Measurements from ENCODE around the gene DIDO1.
"Not testable (repeated sequence)": the region's sequence is repeated elsewhere in the genome, so short reads cannot be mapped to it uniquely, and the experiment has no call there.

Gene DIDO1

GRCh38 chr20:62962221-62962879 is 36.0 kb upstream of the DIDO1 start:
- DNase-seq: no peak

DNA sequence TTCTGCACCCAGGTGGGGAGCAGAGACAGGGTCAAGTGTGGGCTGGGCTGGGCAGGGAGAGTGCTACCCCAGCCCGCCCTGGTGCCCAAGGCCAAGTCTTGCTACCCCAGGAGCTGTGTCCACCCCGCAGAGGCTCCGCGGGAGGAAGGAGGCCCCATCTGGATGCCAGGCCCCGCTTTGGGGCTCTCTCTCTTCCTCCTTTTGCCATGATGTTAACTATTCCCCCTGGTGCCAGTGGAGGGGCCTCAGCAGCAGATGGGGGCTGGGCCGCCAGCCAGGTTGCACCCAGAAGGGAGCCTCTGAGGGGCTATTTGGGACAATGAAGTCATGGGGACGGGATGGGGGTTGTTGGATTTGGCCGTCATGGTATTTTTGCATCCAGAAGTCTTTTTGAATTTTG is 35.5 kb upstream of the DIDO1 start:
- DNase-seq: no peak

- no peak for DNase-seq
These were observed 35.0 kb upstream of the DIDO1 start for GRCh38 chr20:62961310-62961783.

GRCh38 chr20:62960446-62961309 is 34.4 kb upstream of the DIDO1 start:
- DNase-seq: not testable (repeated sequence)

GRCh38 chr20:62959998-62960436 is 33.7 kb upstream of the DIDO1 start:
- no peak for DNase-seq

DNA sequence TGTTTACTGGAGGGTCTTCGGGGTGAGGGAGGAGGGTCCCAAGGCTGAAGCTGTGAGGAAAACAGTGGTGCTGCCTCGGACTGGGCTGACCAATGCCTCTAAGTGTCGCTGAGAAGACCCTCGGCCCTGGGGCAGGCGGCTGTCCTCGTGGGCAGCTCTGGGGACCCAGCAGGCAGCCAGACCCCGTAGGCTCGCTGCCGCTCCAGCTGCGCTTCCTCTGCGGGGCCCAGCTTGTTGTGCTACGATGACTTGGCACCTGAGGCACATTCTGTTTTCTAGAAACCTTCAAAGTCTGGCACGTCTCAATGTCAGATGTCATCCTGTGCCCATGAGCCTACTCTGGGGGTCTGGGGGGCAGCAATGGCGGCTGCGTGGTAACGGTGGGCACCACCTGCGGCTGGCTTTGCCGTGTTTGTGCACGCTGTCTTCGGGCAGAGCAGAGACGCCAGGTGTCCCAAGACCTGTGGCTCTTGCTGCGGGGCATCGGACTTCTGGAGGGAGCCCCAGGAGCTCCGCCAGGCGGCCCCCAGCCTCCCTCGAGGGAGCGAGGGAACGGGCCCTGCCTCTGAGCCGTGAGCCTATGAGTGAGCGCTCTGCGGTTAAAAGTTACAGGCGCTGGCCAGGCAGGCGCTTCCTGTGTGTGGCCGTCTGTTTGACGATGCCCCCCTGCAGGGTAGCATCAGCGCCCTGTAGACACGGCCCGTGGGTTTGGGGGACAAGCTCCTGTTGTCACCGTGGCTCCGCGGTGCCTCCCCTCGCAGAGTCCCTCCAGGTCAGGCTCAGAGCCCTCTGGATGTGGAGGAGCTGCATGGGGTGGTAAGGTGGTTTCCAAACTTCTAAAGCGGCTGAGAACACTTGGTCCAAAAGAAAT is 33.0 kb upstream of the DIDO1 start:
- peak; percentile 79 for DNase-seq

DNA sequence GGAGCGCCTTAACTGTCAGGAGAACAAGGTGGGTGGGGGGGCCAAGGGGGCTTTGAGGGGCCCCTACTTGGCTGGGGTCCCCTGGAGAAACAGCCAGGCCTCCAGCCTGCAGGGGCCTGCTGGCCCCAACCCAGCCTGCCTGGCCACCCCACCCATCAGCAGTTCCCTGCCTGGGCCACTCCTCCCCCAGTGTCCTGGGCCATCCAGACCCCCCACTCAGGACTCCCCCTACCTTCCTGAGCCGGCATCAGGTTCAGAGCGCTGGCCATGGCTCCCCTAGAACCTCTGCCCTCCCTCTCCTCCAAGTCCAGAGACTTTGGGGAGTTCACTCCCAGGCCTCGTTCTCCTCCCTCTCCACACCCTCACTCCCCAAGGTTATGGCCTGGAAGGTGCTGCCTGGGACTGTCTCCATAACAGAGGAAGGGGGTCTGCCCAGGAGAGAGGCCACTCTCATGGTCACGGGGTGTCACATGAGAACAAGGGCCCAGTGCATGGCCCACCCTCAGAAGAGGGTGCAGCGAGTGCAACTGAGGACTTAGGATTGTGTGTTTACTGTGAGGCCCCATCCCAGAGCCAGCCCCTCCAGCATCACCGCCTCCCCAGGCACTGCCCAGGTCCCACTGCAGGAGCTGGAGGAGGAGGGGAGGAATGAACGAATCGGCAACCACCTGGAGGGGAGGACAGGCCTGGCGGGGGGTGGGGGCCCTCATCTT is 32.2 kb upstream of the DIDO1 start:
- DNase-seq: no peak

- no peak for DNase-seq
These were observed 31.1 kb upstream of the DIDO1 start for GRCh38 chr20:62957136-62958117.

DNA sequence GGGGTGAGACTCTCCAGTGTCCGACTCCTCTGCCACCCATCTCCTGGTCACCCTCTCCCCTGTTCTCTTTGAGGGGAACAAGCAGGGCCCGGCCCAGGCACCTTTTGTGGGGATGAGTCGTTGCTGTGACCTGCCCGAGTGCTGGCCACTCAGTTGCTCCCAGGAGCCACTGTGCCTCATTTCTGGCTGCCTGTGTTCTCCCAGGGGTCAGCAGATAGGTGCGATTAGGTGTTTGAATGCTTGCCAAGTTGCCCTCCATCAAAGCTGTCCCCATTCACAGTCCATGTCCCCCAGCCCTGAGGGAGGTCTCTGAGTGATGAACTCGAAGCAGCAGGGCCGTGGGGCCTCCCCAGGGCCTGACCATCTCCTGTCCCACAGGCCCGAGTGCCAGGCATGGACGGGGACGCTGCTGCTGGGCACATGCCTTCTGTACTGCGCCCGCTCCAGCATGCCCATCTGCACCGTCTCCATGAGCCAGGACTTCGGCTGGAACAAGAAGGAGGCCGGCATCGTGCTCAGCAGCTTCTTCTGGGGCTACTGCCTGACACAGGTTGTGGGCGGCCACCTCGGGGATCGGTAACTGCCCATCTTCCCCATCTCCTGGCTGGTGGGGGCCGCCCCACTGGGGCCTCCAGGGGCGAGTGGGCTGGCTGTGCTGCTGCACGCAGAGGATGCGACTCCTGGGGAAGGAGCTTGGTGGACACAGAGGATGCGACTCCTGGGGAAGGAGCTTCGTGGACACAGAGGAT is 30.3 kb upstream of the DIDO1 start:
- DNase-seq: no peak

DNA sequence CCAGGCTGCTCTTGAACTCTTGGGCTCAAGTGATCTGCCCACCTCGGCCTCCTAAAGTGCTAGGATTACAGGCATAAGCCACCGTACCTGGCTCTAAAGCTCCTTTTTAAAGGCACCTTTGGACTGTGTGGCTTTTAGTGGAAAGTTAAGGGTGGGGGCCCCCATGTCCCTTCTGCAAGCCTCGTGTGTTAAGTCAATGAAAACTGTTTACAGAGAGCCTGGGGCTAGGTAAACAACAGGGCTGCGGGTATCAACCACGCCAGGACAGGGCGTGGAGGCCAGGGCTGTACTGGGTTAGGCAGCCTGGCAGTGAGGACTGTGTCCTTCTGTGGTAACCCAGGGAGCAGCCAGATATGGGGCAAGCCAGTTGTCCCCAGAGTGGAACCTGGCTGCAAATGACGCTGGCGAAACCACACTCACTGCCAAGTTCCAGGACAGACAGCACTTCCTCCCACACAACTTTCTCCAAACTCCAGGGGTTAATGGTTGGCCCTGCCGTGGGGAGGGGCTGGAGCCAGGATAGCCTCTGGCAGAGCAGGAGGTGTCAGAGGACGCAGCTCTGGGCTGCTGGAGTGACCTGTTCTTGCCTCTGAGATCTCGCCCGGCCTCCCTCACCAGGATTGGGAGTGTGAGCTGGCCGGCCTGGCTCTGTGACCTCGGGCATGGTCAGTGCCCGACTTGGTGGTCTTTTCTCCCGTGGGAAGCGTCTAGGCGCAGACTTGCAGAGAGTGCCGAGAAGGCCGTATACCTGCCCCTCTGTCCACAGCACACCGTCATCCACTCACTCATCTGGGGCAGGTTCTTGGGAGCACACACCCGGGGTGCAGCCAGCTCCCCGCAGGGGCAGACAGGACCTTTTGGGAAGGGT is 29.4 kb upstream of the DIDO1 start:
- peak; percentile 47 for DNase-seq

DNA sequence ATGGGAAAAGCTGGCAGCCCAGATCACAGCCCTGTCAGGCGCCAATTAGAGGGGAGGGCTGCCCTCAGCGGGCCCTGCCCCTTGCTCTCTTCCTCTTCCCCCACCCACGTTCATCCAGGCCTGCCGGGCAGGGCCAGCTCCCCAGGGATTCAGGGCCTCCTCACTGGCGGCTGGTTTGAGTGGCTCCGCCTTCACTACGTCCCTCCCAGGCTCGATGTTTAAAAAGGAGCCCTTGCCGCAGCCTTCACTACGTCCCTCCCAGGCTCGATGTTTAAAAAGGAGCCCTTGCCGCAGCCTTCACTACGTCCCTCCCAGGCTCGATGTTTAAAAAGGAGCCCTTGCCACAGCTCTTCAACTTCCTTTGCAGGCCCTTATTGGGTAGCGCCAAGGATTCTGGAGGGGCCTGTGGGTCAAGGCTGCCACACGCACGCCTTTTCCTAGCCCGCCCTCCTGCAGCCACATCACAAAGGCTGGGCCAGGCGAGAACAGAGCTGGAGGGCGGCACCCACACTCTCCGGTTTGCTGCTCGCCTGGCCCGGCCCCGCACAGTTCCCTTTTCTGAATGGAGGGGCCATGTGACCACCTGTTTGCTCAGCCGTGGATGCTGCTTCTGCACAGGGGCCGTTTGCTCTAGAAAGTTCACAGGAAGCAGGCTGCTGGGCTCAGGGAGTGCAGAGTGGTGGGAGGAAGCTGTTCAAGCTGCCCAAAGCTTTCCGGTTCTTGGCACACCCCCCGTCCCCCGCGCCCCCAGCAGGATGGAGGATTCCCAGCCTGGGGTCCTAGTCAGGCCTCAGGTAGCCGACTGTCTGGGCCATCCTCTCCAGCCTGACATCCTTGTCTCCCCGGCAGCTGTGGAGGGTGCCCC is 27.8 kb upstream of the DIDO1 start:
- DNase-seq: peak; percentile 96

DNA sequence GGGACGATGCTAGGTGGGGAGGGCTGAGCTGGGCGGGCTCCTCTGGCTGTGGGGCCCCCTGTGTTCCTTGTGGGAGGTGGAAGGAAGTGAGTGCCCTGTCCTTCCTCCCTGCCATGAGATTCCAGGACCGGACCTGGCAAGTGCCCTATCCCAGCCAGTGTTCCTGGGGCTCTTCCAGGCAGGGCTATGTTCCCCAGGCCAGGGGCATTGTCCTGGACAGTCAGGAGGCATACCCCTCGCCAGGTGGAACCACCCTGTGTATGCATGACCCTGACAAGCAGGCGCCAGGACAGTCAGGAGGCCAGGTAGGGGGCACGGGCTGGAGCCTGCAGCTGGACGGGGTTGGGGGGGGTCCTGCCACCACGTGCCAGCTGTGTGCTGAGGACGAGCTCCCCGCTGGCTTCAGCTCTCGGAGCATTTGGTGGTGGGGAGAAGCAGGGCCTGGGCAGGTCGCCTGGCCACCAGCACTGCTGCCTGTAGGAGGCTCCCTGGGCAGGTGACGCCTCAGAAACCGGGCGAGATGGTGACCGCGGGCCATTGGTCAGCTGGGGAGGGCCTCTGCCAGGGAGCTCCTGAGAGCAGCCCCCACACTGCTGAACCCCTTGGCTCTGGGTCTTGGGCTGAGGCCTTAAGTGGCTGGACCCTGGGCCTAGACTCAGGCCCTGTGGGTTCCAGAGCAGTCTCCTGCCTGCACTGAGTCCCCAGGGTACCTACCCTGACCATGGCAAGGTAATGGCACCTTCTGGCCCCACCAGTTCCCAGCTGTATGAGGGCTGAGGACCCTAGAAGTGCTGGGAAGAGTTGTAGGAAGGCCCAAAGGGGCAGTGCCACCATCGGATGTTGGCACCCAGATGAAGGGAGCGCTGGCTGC is 26.9 kb upstream of the DIDO1 start:
- peak; percentile 36 for DNase-seq

DNA sequence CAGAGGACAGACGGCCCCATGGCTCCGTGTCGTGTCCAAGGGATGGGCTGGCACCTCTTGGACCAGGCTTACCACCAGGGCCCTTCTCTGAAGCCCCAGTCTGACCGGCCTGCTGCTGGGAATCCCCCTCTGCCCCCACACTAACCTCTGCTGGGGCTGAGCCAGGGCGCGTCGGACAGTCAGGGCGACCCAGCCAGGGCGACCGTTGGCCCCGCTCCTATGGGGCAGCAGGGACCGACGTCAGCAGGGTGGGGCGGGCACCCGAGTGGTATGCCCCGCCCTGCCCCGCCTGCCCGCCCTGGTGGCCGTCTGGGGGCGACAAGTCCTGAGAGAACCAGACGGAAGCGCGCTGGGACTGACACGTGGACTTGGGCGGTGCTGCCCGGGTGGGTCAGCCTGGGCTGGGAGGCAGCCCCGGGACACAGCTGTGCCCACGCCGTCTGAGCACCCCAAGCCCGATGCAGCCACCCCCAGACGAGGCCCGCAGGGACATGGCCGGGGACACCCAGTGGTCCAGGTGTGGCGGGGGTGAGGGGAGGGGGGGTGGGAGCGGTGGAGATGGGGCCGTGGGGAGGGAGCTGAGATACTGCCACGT is 26.2 kb upstream of the DIDO1 start, which contains the start of gene SLC17A9:
TSS of gene SLC17A9 (plus strand) at position 337 of the 595 bp plus-strand sequence. CDS start at position 459, 122 bp downstream.
- peak; percentile 94 for DNase-seq

DNA sequence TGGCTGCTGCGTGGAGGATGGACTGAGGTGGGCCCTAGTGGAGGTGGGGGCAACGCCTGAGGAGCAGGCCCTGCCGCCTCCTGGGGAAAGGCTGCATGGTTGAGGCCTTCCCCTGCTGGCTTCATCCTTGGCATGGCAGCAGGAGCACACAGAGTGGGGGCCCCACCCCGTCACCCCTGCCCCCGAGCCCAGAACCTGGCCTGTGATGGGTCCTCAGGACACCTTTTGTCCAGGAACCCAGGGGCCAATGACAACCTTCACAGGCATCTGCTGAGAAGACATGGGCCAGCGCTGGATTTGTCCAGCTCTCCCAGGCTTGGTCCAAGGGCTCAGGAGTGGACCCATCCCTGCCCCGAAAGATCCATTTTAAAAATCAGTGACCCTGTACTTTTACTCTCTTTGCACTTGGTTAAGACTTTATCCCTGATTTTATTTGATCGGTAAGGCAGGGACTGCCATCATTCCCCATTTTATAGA is 25.6 kb upstream of the DIDO1 start:
- DNase-seq: no peak

GRCh38 chr20:62951143-62951895 is 25.0 kb upstream of the DIDO1 start:
- no peak for DNase-seq

- no peak for DNase-seq
These were observed 24.4 kb upstream of the DIDO1 start for GRCh38 chr20:62950741-62951140.
